Measurements from ENCODE around the gene FAM151B. TPM values are rescaled to one million over a fixed set of nuclear protein-coding genes. Genes with fewer than 3 reads are reported as not detected.

FAM151B gene
- total and polyA plus RNA-seq, 2 of the 8 experiments (the other 6 are each of a cell fraction or from before 2014, with no cell fraction given) = 0.62 to 1.1 TPM

DNA sequence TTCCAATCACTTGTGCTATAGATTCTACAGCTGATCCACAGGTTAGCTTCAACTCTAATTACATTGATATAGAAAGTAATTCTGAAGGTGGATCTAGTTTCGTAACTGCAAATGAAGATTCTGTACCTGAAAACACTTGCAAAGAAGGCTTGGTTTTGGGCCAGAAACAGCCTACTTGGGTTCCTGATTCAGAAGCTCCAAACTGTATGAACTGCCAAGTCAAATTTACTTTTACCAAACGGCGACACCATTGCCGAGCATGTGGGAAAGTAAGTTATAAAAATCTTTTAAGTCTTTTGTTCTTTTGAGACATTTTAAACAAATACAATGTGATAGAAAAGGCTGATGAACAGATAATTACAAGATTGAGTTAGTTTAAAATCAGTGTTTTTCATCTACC is 49.2 kb upstream of the FAM151B start (continued):
- no peak for TF ChIP-seq TAF7 (optimal IDR thresholded peaks at IDR 0.05; ENCODE audit: borderline replicate concordance, low read depth, low read length)
- TF ChIP-seq CREB1 (IDR thresholded peaks at IDR 0.05) = no peak
- no peak for TF ChIP-seq ASH2L (IDR thresholded peaks at IDR 0.05; ENCODE audit: low read length)
- TF ChIP-seq MAFK (IDR thresholded peaks at IDR 0.05; ENCODE audit: low read depth, low read length) = no peak
- no peak for TF ChIP-seq HDAC2 (IDR thresholded peaks at IDR 0.05; ENCODE audit: borderline replicate concordance in 1 of 2, low read depth in 2 of 2, low read length in 2 of 2)
